Upper lobe of right lung (tissue), 1 donor: ENCODE data around the gene SLC35G1. TPM values are rescaled to one million over a fixed set of nuclear protein-coding genes. Genes with fewer than 3 reads are reported as not detected.

Experiments
- ATAC-seq: fragments of 200-7000 bp; cut with Tn5 transposase; one replicate; pipeline ENCODE4 v1.9.1; 2020; ENCODE audit warnings: mild to moderate bottlenecking, moderate library complexity
- DNase-seq: peaks from one replicate; pipeline ENCODE4 v3.0.0-alpha.2; 2020
- H3K27ac ChIP-seq: fragments of 200-600 bp; one replicate; pipeline ENCODE4 v1.8.0; 2022
- H3K27me3 ChIP-seq: fragments of 200-600 bp; one replicate; pipeline ENCODE4 v1.8.0; 2022; ENCODE audit warnings: mild to moderate bottlenecking
- H3K36me3 ChIP-seq: fragments of 200-600 bp; one replicate; pipeline ENCODE4 v1.8.0; 2022
- H3K4me1 ChIP-seq: fragments of 200-600 bp; one replicate; pipeline ENCODE4 v1.8.0; 2022
- H3K4me3 ChIP-seq: fragments of 200-600 bp; one replicate; pipeline ENCODE4 v1.8.0; 2022; ENCODE audit warnings: mild to moderate bottlenecking
- H3K9me3 ChIP-seq: fragments of 200-600 bp; one replicate; pipeline ENCODE4 v1.8.0; 2022
- CTCF ChIP-seq: fragments of 200-600 bp; IDR thresholded peaks from one replicate; pipeline ENCODE4 v1.8.0; 2022; ENCODE audit warnings: antibody characterized with exemption
- intact Hi-C: fragments of 100-400 bp; cut with DNase I; formaldehyde crosslinking; loops from one replicate; pipeline ENCODE4 v1.11.0; 2022
- total RNA-seq: library from RNA; stranded (reverse); fragmentation: NEBNext Ultra II Directional; extraction: Animal tissue kit (Norgen Biotek cat#: 25700); gene quantifications from one replicate; pipeline ENCODE4 v1.2.1, GENCODE V29; 2021
- donor health status: DM: no; HTN: yes; CAD: no; lungs with severe emphysema.

Gene SLC35G1
- total RNA-seq, 1 donor from 2014 or later = 4.4 TPM

DNA sequence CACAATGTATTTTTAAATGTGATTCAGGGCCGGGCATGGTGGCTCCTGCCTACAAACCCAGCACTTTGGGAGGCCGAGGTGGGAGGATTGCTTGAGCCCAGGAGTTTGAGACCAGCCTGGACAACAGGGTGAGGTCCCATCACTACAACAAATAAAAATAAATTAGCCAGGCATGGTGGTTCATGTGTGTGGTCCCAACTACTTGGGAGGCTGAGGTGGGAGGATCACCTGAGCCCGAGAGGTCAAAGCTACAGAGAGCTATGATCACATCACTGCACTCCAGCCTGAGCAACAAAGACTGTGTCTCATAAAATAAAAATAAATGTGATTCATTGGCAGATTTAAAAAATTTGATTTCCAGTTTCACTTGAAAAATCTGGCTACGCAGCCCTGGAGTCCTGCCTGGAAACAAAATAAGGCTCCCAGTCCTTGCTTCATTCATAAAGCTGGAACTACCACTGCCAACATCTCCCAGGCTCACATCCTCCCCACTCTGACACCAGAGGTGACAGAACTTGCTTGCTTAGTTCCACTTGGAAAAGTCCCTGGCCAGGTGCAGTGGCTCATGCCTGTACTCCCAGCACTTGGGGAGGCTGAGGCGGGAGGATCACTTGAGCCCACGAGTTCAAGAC is 27.9 kb upstream of the SLC35G1 start:
- TF ChIP-seq CTCF = no peak
- Histone ChIP-seq H3K9me3 (no peaks in the 10 kb centered on the region), H3K27me3 (no peaks in the 10 kb centered on the region), H3K27ac (no peak overlapping the region), H3K4me1 (no peaks in the 10 kb centered on the region), H3K36me3 (no peaks in the 10 kb centered on the region), H3K4me3 (no peak overlapping the region)
- intact Hi-C loops = no loop called here
- no peak for DNase-seq
- ATAC-seq = no peak

GRCh38 chr10:93867525-93867924 is 26.3 kb upstream of the SLC35G1 start:
- Histone ChIP-seq H3K36me3 (no peaks in the 10 kb centered on the region), H3K27me3 (no peaks in the 10 kb centered on the region), H3K27ac (no peak overlapping the region), H3K9me3 (no peaks in the 10 kb centered on the region), H3K4me3 (no peak overlapping the region), H3K4me1 (no peaks in the 10 kb centered on the region)
- TF ChIP-seq CTCF = no peak
- no peak for DNase-seq
- intact Hi-C loops = no loop called here
- ATAC-seq = no peak

DNA sequence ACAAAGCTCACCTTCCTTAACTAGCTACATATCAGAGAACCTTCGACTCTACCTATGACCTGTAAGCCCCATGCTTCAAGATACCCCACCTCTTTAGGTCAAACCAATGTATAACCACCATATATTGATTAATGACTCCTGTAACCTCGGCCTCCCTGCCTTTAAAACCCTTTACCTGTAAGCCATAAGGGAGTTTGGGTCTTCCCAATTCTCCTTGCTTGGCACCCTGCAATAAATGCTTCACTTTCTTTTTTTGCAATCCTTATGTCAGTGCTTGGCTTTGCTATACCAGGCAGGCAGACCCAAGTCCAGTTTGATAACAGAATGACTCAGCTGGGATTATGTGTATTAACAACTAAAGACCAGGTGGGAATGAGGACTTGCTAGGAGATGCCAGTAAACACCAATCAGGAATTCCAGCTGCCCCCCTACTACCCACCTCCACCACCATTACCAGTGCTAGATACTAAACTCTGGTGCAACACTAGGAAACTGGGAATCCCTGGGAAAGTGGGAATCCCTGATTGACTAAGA is 22.0 kb upstream of the SLC35G1 start:
- Histone ChIP-seq H3K4me1 (no peaks in the 10 kb centered on the region), H3K4me3 (no peak overlapping the region), H3K36me3 (no peaks in the 10 kb centered on the region), H3K27ac (no peak overlapping the region), H3K9me3 (no peaks in the 10 kb centered on the region), H3K27me3 (no peaks in the 10 kb centered on the region)
- intact Hi-C loops = no loop called here
- no peak for TF ChIP-seq CTCF
- DNase-seq (no peak), ATAC-seq (no peak)

- Histone ChIP-seq H3K27me3 (no peaks in the 10 kb centered on the region), H3K9me3 (no peaks in the 10 kb centered on the region), H3K36me3 (no peaks in the 10 kb centered on the region), H3K4me1 (no peaks in the 10 kb centered on the region), H3K27ac (no peak overlapping the region), H3K4me3 (no peak overlapping the region)
- ATAC-seq = no peak
- intact Hi-C loops = no loop called here
- no peak for DNase-seq
- TF ChIP-seq CTCF = no peak
Observed at GRCh38 chr10:93872375-93873158, 21.2 kb upstream of the SLC35G1 start.

- no peaks in the 10 kb centered on the region for H3K4me1 ChIP-seq
- peak; percentile 36 for ATAC-seq
Observed at GRCh38 chr10:93873420-93874115, 20.2 kb upstream of the SLC35G1 start.

More at GRCh38 chr10:93873420-93874115, 20.2 kb upstream of the SLC35G1 start:
- Histone ChIP-seq H3K9me3 (no peaks in the 10 kb centered on the region), H3K4me3 (no peak overlapping the region), H3K36me3 (no peaks in the 10 kb centered on the region), H3K27ac (no peak overlapping the region), H3K27me3 (no peaks in the 10 kb centered on the region)
- intact Hi-C loops = no loop called here
- DNase-seq = no peak
- TF ChIP-seq CTCF = no peak
